GM21390 (cell line): ENCODE results near the gene MAP1LC3B2.

ENCODE experiments used
- ATAC-seq: cut with Tn5 transposase; IDR thresholded peaks from one replicate; pipeline ENCODE4 v1.9.1; 2021; ENCODE audit not compliant: unreplicated experiment

The MAP1LC3B2 gene

GRCh38 chr12:116537101-116537904 lies 21.9 kb upstream of the MAP1LC3B2 start:
- ATAC-seq, result peak; percentile 22

- ATAC-seq, result peak; percentile 68
Measured at GRCh38 chr12:116538076-116538591, 21.0 kb upstream of the MAP1LC3B2 start.

- ATAC-seq, result no peak
Measured at GRCh38 chr12:116538682-116539305, 20.4 kb upstream of the MAP1LC3B2 start.

- no peak for ATAC-seq
Measured at GRCh38 chr12:116539361-116539771, 19.8 kb upstream of the MAP1LC3B2 start.

- no peak for ATAC-seq
Measured at GRCh38 chr12:116539905-116540482, 19.2 kb upstream of the MAP1LC3B2 start.

GRCh38 chr12:116540622-116541152 lies 18.5 kb upstream of the MAP1LC3B2 start:
- ATAC-seq, result no peak

- no peak for ATAC-seq
Measured at GRCh38 chr12:116541547-116542344, 17.4 kb upstream of the MAP1LC3B2 start.

- ATAC-seq, result no peak
Measured at GRCh38 chr12:116542345-116542956, 16.7 kb upstream of the MAP1LC3B2 start.

GRCh38 chr12:116544656-116545055 lies 14.5 kb upstream of the MAP1LC3B2 start:
- ATAC-seq, result no peak

- ATAC-seq, result no peak
Measured at GRCh38 chr12:116545144-116545543, 14.0 kb upstream of the MAP1LC3B2 start.

- ATAC-seq, result no peak
Measured at GRCh38 chr12:116545936-116546335, 13.2 kb upstream of the MAP1LC3B2 start.

- ATAC-seq, result no peak
Measured at GRCh38 chr12:116547955-116548501, 11.2 kb upstream of the MAP1LC3B2 start.

GRCh38 chr12:116549993-116550392 lies 9.2 kb upstream of the MAP1LC3B2 start:
- ATAC-seq, result no peak

GRCh38 chr12:116551151-116551550 lies 8.0 kb upstream of the MAP1LC3B2 start:
- ATAC-seq, result no peak

- ATAC-seq, result no peak
Measured at GRCh38 chr12:116551619-116551951, 7.6 kb upstream of the MAP1LC3B2 start.

- ATAC-seq, result no peak
Measured at GRCh38 chr12:116551952-116552772, 7.0 kb upstream of the MAP1LC3B2 start.

GRCh38 chr12:116552773-116553373 lies 6.3 kb upstream of the MAP1LC3B2 start:
- no peak for ATAC-seq

GRCh38 chr12:116556356-116556952 lies 2.7 kb upstream of the MAP1LC3B2 start:
- ATAC-seq, result no peak
